SK-N-SH (cell line): ENCODE measurements around the gene PADI2. TPM values are rescaled to one million over a fixed set of nuclear protein-coding genes. Genes with fewer than 3 reads are reported as not detected.

Source experiments
- CTCF ChIA-PET: fragments of 300-600, 350-600 bp; formaldehyde crosslinking; extraction: SDS; loops from one replicate; lab custom pipeline; 2021; lab: Yijun Ruan, JAX
- POLR2A ChIA-PET: fragments of 350-600 bp; sonication (Branson Sonifier 250); formaldehyde crosslinking; extraction: SDS; loops from one replicate; lab custom pipeline; 2020; ENCODE audit warnings: antibody characterized with exemption, inconsistent platforms; lab: Yijun Ruan, JAX
- DNase-seq: peaks from one replicate; pipeline ENCODE4 v3.0.0; 2012
- H2AFZ ChIP-seq: fragments of 200-600 bp; sonication (generic); 2 replicates; pipeline ENCODE4 v1.8.1; 2016; ENCODE audit warnings: antibody characterized with exemption, mild to moderate bottlenecking, low read depth
- H3F3A ChIP-seq: fragments of 200-600 bp; sonication (generic); replicated peaks from 2 replicates; pipeline ENCODE3; 2016; ENCODE audit warnings: antibody characterized with exemption, mild to moderate bottlenecking; ENCODE audit not compliant: insufficient read depth
- H3K27ac ChIP-seq, 2 experiments: fragments of 200-500 bp in 1 of 2; fragments of 200-600 bp in 1 of 2; sonication (Bioruptor generic) in 1 of 2; sonication (generic), shearing (Covaris generic) in 1 of 2; 2 replicates each; pipeline versions ENCODE4 v1.5.1 to v1.6.1; 2014 to 2016; ENCODE audit warnings: low read depth in 2 of 2, inconsistent platforms in 1 of 2, low read length in 1 of 2, mild to moderate bottlenecking in 1 of 2, mixed read lengths in 1 of 2
- H3K27me3 ChIP-seq: fragments of 200-600 bp; sonication (generic), shearing (Covaris generic); 2 replicates; pipeline ENCODE4 v1.6.1; 2016; ENCODE audit warnings: mixed run types; ENCODE audit not compliant: insufficient read depth
- H3K36me3 ChIP-seq, 2 experiments: fragments of 200-500 bp in 1 of 2; fragments of 200-600 bp in 1 of 2; sonication (Bioruptor generic) in 1 of 2; sonication (generic) in 1 of 2; replicated peaks in 1 of 2; 2 replicates each; pipeline versions ENCODE3 to v1.5.1; 2014 to 2016; ENCODE audit warnings: low read length in 1 of 2, mild to moderate bottlenecking in 1 of 2; ENCODE audit not compliant: insufficient read depth in 2 of 2, control insufficient read depth in 1 of 2
- H3K4me1 ChIP-seq, 2 experiments: fragments of 200-500 bp in 1 of 2; fragments of 200-600 bp in 1 of 2; sonication (Bioruptor generic) in 1 of 2; sonication (generic), shearing (Covaris generic) in 1 of 2; 2 replicates each; pipeline versions ENCODE4 v1.5.1 to v1.6.1; 2014 to 2016; ENCODE audit warnings: low read depth in 1 of 2, low read length in 1 of 2, mixed run types in 1 of 2; ENCODE audit not compliant: insufficient read depth in 2 of 2, control insufficient read depth in 1 of 2
- H3K4me2 ChIP-seq: fragments of 200-600 bp; sonication (generic), shearing (Covaris generic); 2 replicates; pipeline ENCODE4 v1.6.1; 2017; ENCODE audit warnings: mixed run types
- H3K4me3 ChIP-seq, 2 experiments: fragments of 200-500 bp in 1 of 2; fragments of 200-600 bp in 1 of 2; sonication (Bioruptor generic) in 1 of 2; sonication (generic), shearing (Covaris generic) in 1 of 2; 2 replicates each; pipeline versions ENCODE4 v1.5.1 to v1.8.1; 2014 to 2016; ENCODE audit warnings: low read depth in 2 of 2, inconsistent platforms in 1 of 2, low read length in 1 of 2, mild to moderate bottlenecking in 1 of 2, mixed read lengths in 1 of 2, moderate library complexity in 1 of 2
- H3K79me2 ChIP-seq: fragments of 200-600 bp; sonication (generic); 2 replicates; pipeline ENCODE4 v1.8.1; 2017; ENCODE audit warnings: mild to moderate bottlenecking; ENCODE audit not compliant: insufficient read depth
- H3K9ac ChIP-seq: fragments of 200-600 bp; sonication (generic); 2 replicates; pipeline ENCODE4 v1.6.1; 2017; ENCODE audit warnings: mixed run types
- H3K9me2 ChIP-seq: fragments of 200-600 bp; sonication (generic); 2 replicates; pipeline ENCODE4 v1.6.1; 2017; ENCODE audit warnings: mixed run types
- H3K9me3 ChIP-seq: fragments of 200-600 bp; sonication (generic); 2 replicates; pipeline ENCODE4 v1.6.1; 2017; ENCODE audit warnings: mixed run types, mild to moderate bottlenecking, moderate library complexity
- H4K20me1 ChIP-seq: fragments of 200-600 bp; sonication (generic); 2 replicates; pipeline ENCODE4 v1.6.1; 2017; ENCODE audit warnings: mild to moderate bottlenecking, mixed run types; ENCODE audit not compliant: insufficient read depth
- ELF1 ChIP-seq: IDR thresholded peaks from 2 replicates; pipeline ENCODE4 v1.4.0; 2012
- EZH2phosphoT487 ChIP-seq: fragments of 200-600 bp; sonication (generic); IDR thresholded peaks from 2 replicates; pipeline ENCODE4 v1.6.1; 2017; ENCODE audit warnings: low read depth, mixed run types, mild to moderate bottlenecking, antibody characterized with exemption, moderate library complexity, borderline replicate concordance
- GABPA ChIP-seq: IDR thresholded peaks from 2 replicates; pipeline ENCODE4 v1.4.0; 2012; ENCODE audit warnings: low read depth, mild to moderate bottlenecking
- IRF3 ChIP-seq: fragments of 150-350 bp; IDR thresholded peaks from 2 replicates; pipeline ENCODE4 v1.6.1; 2016; ENCODE audit warnings: mild to moderate bottlenecking, low read depth, low read length
- MAX ChIP-seq: IDR thresholded peaks from 2 replicates; pipeline ENCODE4 v1.4.0; 2012; ENCODE audit warnings: low read depth
- MEF2A ChIP-seq: IDR thresholded peaks from 2 replicates; pipeline ENCODE4 v1.4.0; 2012; ENCODE audit warnings: low read depth, borderline replicate concordance
- POLR2AphosphoS5 ChIP-seq: IDR thresholded peaks from 2 replicates; pipeline ENCODE4 v1.6.1; 2012; ENCODE audit warnings: low read depth, low read length
- RAD21 ChIP-seq: IDR thresholded peaks from 2 replicates; pipeline ENCODE4 v1.6.1; 2012; ENCODE audit warnings: mild to moderate bottlenecking, low read length
- RCOR1 ChIP-seq: fragments of 150-350 bp; IDR thresholded peaks from 2 replicates; pipeline ENCODE4 v1.6.1; 2017; ENCODE audit warnings: antibody characterized with exemption, low read length
- REST ChIP-seq: IDR thresholded peaks from 2 replicates; pipeline ENCODE4 v1.6.1; 2012; ENCODE audit warnings: mild to moderate bottlenecking, low read depth, low read length, moderate library complexity
- RFX5 ChIP-seq: IDR thresholded peaks from 2 replicates; pipeline ENCODE4 v1.6.1; 2012; ENCODE audit warnings: mild to moderate bottlenecking, improper control_type of control experiment, low read length
- RXRA ChIP-seq: IDR thresholded peaks from 2 replicates; pipeline ENCODE4 v1.4.0; 2012; ENCODE audit warnings: low read depth, mild to moderate bottlenecking, borderline replicate concordance
- SMC3 ChIP-seq: IDR thresholded peaks from 2 replicates; pipeline ENCODE4 v1.6.1; 2012; ENCODE audit warnings: low read depth, low read length, improper control_type of control experiment
- TCF12 ChIP-seq: IDR thresholded peaks from 2 replicates; pipeline ENCODE4 v1.4.0; 2012
- USF2 ChIP-seq: fragments of 150-350 bp; IDR thresholded peaks from 2 replicates; pipeline ENCODE4 v1.6.1; 2017; ENCODE audit warnings: antibody characterized with exemption, low read length, low read depth, borderline replicate concordance
- YY1 ChIP-seq: IDR thresholded peaks from 2 replicates; pipeline ENCODE4 v1.4.0; 2012; ENCODE audit warnings: low read depth, mild to moderate bottlenecking
- ZBTB33 ChIP-seq: IDR thresholded peaks from 2 replicates; pipeline ENCODE4 v1.4.0; 2012; ENCODE audit warnings: low read depth, borderline replicate concordance
- WGBS: methylation state at CpG from one replicate; pipeline ENCODE4 v1.1.6; 2017; ENCODE audit warnings: low lambda C conversion rate; 5-methylcytosine and 5-hydroxymethylcytosine counted together
- polyA plus RNA-seq, 3 experiments: library from polyadenylated mRNA; depleted of rRNA; stranded (reverse); fragments of >200 nt; gene quantifications; 2 replicates each; pipeline ENCODE4 v1.2.3, GENCODE V29; 2012

PADI2 gene
- polyA plus RNA-seq, 1 of the 3 experiments (the other 2 are of a cell fraction), result 0.58 TPM

- H3K9me2 ChIP-seq, result no peaks in the 10 kb centered on the region
- ChIA-PET POLR2A (no interaction called here), CTCF (interaction anchor here (1.2 kb wide), 1 partner anchor 51 kb away, joined by 3 read pairs; no protein-coding TSS in a partner anchor)
- no peak for DNase-seq
- WGBS, result 40% methylated on average over 10 of the region's 12 CpGs
- no peaks in the 10 kb centered on the region for H3K4me1 ChIP-seq
- no peak overlapping the region for H3K4me3 ChIP-seq
- no peak overlapping the region for H2AFZ ChIP-seq
- H4K20me1 ChIP-seq, result no peaks in the 10 kb centered on the region
- H3K9me3 ChIP-seq, result no peaks in the 10 kb centered on the region
- no peaks in the 10 kb centered on the region for H3K79me2 ChIP-seq
- H3K36me3 ChIP-seq, result no peaks in the 10 kb centered on the region
- H3K27ac ChIP-seq, result no peak overlapping the region
- H3F3A ChIP-seq, result peaks cover 4% of the 10 kb centered on the region
- no peak overlapping the region for H3K4me2 ChIP-seq
- TF ChIP-seq USF2 (no peak), ZBTB33 (no peak), RFX5 (no peak), MAX (no peak), POLR2AphosphoS5 (no peak), RAD21 (no peak), REST (no peak)
- no peaks in the 10 kb centered on the region for H3K27me3 ChIP-seq
- no peak overlapping the region for H3K9ac ChIP-seq
Observed at GRCh38 chr1:17068789-17069188, 50.5 kb downstream of the PADI2 start.

- CTCF ChIA-PET, result no interaction called here
- POLR2A ChIA-PET, result no interaction called here
- no peak overlapping the region for H2AFZ ChIP-seq
- H3K79me2 ChIP-seq, result no peaks in the 10 kb centered on the region
- no peak overlapping the region for H3K4me3 ChIP-seq
- no peaks in the 10 kb centered on the region for H4K20me1 ChIP-seq
- no peaks in the 10 kb centered on the region for H3K27me3 ChIP-seq
- WGBS, result 53% methylated on average over 10 of the region's 10 CpGs
- peaks cover 14% of the 10 kb centered on the region for H3F3A ChIP-seq
- H3K9me2 ChIP-seq, result no peaks in the 10 kb centered on the region
- no peak for DNase-seq
- no peak overlapping the region for H3K27ac ChIP-seq
- no peaks in the 10 kb centered on the region for H3K4me1 ChIP-seq
- H3K9ac ChIP-seq, result no peak overlapping the region
- no peaks in the 10 kb centered on the region for H3K36me3 ChIP-seq
- no peaks in the 10 kb centered on the region for H3K9me3 ChIP-seq
- H3K4me2 ChIP-seq, result no peak overlapping the region
- no peak for TF ChIP-seq RFX5
- no peak for TF ChIP-seq YY1
- TF ChIP-seq TCF12, result no peak
- no peak for TF ChIP-seq RAD21
- TF ChIP-seq RCOR1, result no peak
- no peak for TF ChIP-seq RXRA
- no peak for TF ChIP-seq USF2
- no peak for TF ChIP-seq SMC3
- TF ChIP-seq MEF2A, result no peak
- no peak for TF ChIP-seq GABPA
- no peak for TF ChIP-seq EZH2phosphoT487
- no peak for TF ChIP-seq ELF1
- TF ChIP-seq IRF3, result no peak
Observed at GRCh38 chr1:17067465-17068240, 51.6 kb downstream of the PADI2 start.
